ENCODE results near the gene ARSK.
"Not testable (repeated sequence)": the region's sequence is repeated elsewhere in the genome, so short reads cannot be mapped to it uniquely, and the experiment has no call there.

ARSK gene

DNA sequence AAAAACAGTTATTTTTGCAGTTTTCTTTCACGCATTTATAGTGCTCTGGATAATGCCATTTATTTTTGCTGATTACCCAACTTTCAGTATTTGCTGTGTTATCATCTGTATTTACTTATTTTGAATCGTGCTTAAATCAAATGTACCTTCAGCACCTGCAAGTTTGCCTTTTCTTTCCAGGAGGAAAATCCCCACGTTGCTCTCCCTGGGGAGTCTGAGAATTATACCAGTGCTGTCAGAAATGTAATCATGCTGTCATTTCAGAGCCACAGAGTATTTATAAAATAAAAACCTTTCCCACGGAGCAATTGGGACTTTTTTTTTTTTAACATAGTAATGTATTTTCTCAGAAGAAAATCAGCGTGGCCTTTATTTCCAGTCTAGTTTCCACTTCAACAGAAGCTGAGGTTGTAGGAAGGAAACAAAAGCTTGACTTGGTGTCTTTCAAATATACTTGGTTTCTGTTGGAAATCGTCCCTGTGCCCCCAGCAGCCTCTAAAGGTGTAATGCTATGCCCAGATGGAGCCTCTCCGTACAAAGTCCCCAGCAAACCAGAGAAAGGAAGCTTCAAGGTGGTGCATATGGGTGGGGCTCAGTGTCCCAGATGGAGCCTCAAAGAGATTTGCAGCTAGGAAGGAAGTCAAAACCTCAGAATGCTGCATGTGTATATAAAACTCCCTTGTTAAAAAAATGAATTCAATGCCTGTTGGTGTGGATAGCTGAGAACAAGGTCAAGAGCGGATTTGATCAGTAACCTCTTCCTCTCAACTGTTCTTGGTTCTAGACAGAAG, 67.1 kb downstream of the ARSK start:
- DNase-seq (ENCODE audit: low spot score), result peak; percentile 41

GRCh38 chr5:95623706-95624105, 68.8 kb downstream of the ARSK start:
- no peak for DNase-seq (ENCODE audit: low spot score)

- DNase-seq (ENCODE audit: low spot score), result no peak
Observed at GRCh38 chr5:95624368-95624767, 69.5 kb downstream of the ARSK start.

GRCh38 chr5:95626701-95627100, 71.8 kb downstream of the ARSK start:
- no peak for DNase-seq (ENCODE audit: low spot score)

GRCh38 chr5:95627971-95628810, 73.3 kb downstream of the ARSK start:
- no peak for DNase-seq (ENCODE audit: low spot score)

GRCh38 chr5:95628933-95629332, 74.0 kb downstream of the ARSK start:
- DNase-seq (ENCODE audit: low spot score), result no peak

DNA sequence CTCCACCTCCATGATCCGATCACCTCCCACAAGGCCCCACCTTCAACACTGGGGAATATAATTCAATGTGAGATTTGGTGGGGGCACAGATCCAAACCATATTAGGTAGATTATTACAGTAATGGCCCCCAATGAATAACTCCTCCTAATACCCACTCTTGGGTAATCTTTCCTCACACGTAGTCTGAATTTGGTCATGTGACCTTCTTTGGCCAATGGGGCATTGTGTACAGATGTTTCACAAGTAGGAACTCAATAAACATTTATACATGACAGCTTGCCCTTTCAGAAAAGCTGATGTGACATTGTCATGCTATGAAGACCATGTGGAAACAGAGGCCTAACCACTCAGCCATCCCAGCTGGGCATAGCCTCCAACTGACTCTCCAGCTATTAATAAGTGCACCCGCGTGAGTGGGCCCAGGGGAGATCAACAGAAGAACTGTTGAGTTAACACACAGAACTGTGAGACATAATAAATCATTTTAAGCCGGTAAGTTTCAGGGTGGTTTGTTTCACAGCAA, 75.6 kb downstream of the ARSK start:
- DNase-seq (ENCODE audit: low spot score), result no peak

DNA sequence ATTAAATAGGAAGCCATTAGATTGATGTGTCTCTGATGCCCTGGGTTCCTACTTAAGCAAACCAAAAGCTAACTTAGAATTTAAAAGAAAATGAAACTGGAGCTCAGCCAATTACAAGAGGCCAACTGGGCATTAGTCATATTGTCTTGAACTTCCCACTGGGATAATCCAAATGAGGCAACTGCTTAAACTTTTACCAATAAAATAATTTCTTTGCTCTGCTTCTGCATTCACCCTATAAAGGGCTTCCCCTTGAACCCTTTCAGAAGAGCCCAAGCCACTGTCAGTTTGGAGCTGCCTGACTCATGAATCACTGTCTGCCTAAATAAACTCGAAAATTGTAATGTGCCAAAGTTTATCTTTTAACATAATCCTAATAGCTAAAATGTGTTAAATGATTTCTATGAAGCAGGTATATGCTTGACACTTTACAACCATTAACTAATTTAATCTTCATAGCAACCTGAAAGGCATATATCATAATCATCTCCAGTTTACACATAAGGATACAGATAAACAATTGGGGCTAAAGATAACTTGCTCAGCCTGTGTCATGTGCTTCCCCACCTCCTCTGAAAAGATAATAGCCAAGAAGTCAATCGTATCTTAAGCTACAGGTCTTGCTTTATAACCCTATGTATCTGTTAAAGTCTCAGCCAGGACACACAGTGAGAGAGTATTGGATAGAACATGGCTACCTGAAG, 76.5 kb downstream of the ARSK start:
- no peak for DNase-seq (ENCODE audit: low spot score)

- DNase-seq (ENCODE audit: low spot score), result peak; percentile 82
Observed at GRCh38 chr5:95631991-95632675, 77.2 kb downstream of the ARSK start.

DNA sequence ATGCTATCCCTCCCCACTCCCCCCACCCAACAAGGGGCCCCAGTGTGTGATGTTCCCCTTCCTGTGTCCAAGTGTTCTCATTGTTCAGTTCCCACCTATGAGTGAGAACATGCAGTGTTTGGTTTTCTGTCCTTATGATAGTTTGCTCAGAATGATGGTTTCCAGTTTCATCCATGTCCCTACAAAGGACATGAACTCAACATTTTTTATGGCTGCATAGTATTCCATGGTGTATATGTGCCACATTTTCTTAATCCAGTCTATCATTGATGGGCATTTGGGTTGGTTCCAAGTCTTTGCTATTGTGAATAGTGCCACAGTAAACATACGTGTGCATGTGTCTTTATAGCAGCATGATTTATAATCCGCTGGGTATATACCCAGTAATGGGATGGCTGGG, 78.0 kb downstream of the ARSK start:
- not testable (repeated sequence) for DNase-seq (ENCODE audit: low spot score)

GRCh38 chr5:95633671-95634070, 78.8 kb downstream of the ARSK start:
- no peak for DNase-seq (ENCODE audit: low spot score)

- DNase-seq (ENCODE audit: low spot score), result no peak
Observed at GRCh38 chr5:95634081-95634480, 79.2 kb downstream of the ARSK start.

DNA sequence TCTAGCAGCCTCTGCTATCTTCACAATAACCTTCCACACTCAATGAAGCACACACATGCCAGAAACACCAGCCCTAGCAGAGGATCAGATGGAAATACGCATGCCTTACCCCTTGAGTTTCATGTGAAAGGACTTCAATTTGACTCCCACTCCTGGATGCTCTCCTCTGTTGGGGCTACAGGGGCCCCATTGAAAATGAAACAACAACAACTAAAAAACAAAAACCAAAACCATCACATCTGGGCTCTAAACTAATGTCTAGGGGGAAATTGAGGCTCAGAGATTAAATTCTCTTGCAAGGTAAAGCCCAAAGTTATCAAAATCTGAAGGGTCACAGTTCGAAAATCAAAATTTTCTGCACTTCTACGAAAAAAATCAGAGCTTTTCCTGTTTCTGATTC, 83.7 kb downstream of the ARSK start:
- DNase-seq (ENCODE audit: low spot score), result no peak

DNA sequence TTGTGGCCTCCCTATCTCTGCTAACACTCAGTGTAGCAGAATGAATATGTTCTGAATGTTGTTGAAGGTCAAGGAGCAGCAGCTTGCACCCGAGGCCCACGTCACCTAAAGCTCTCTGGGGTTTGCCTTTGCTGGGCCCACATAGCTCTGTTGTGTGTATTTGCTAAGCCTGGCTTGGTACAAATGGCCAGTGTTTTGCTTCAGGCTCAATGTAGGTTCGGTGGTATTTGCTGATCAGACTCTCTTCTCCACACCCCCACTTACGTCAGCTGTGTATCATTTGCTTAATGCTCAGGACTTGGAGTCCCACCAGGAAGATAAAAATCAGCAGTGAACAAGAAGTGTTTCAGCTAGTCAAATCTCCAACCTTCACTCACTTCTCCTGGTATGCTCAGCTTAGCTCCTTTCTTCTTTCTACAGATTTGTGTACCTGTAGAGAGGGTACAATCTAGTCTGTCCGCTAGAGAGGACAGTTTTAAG, 86.9 kb downstream of the ARSK start:
- DNase-seq (ENCODE audit: low spot score), result no peak

GRCh38 chr5:95643152-95643551, 88.3 kb downstream of the ARSK start:
- no peak for DNase-seq (ENCODE audit: low spot score)

DNA sequence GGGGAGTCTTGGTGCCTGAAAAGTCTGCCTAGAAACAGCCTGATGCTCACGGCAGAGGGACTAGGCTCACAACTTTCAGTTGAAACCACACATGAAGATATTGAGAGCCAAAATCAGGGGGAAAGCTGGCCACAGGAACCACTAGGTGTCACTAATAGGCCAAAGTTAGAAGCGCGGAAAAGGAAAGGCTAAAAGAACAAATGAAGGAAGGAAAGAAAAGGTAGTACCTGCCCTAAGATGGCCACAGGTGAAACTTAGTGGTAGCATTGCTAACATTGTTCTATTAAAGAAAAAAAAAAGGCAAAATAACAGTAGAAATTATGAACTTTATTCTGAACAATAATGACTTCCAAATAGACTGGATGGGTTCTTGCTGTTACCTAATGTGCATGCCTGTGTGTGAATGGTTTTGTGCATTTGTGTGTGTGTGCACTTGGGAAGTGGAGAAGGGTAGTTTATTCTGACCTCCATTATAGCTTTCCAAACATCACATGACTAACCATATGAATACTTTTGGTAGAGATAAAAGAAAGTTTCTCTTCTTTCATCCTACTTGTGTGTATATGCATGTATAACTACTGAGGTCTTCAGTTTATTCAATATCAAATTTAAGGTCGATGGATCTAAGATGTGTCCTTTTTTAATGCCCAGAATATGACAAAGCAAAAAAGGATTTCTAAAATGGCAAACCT, 89.6 kb downstream of the ARSK start:
- DNase-seq (ENCODE audit: low spot score), result peak; percentile 66

GRCh38 chr5:95646226-95646568, 91.3 kb downstream of the ARSK start:
- DNase-seq (ENCODE audit: low spot score), result not testable (repeated sequence)

DNA sequence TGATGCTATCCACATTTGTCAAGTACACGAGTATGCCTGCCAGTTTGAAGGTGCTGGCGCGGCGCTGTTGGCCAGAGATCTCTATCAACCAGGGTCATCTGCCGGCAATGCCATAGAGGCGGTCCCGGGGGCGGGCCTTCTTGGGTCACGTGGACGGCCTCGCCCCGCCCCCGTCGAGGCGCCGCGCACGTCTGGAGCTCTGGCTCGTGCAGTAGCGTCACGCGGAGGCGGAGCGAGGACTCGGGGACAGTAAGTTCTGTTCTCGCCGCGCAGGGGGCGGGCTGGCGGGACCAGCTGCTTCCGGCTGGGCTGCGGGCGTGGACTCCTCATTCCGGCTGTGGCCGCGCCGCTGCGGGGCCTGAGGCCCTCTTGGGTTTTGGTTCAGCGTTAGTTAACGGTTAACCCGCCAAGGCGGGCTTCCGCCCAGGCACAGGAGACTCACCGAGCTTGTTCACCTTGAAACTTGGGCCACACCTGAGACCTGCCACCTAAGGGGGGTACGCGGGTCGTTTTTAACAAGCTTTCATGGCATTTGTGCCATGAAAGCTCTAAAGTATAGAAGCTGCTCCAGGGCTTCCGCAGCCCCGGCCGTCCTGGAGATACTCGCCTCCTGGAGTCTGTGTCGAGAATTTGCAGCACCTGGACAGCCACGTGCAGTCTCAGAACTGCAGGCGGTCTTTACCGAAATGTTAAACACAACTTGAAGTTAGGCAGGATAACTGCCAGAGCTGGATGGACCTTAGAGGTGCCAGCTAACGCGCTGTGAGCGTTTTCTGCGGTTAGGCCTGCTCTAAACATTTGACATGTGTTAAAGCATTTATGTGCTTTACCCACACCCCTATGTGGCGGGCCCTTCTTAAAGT, 91.9 kb downstream of the ARSK start, which contains the start of gene RFESD:
TSS of gene RFESD (plus strand) at position 209 of the 863 bp plus-strand sequence. CDS start 5,495 bp downstream, outside the sequence.
- peak; percentile 89 for DNase-seq (ENCODE audit: low spot score)

DNA sequence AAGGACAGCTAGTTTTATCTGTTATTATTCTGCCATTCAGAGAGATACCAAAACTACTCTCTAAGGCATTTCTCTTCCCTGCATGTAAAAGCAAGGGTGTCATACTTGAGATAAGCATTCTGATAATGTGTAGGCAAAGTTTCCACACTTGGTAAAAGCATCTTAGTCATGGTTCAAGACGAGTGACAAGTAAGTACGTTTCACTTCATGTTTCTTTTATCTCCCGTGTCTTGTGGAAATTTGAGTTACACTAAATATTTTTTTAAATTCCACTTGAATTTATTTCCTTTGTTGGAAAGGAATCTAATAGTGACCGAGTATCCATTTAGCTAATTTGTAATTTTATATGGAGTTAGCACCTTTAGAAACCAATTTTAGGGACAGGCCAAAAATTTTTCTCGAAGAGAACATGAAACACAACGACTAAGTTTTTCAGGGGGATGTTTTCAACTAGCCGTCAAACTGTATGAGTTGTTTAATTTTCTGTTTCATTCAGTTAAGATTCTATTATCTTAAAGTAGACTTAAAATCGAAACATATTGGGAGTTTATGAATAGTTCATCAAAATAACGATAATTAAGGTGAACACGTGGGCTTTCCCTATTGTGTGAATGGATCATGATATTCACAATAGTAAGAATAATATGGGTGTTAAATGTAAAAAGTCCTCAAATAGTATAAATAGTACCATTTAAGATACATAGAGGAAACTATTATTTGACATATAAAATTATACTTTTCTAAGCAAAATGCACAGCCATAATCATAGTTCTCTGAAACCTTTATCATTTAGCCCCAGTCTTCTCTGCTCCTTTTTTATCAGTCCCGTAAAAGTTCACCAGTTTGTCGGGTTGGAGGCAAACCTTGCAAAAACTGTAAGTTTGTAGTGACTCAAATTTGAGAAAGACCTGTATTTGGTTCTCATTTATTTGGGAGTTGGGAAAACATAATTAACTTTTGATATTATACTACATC, 93.3 kb downstream of the ARSK start:
- peak; percentile 25 for DNase-seq (ENCODE audit: low spot score)

All from CD4-positive, alpha-beta T cell treated with Interleukin-15 for 4 hours (primary cell).